ENCODE data around the gene SNX30.

GRCh38 chr9:112864403-112864802 is 113.8 kb downstream of the SNX30 start:
- TF ChIP-seq CTCF (IDR thresholded peaks at IDR 0.05) = no peak
- no peak for TF ChIP-seq POLR2A (IDR thresholded peaks at IDR 0.05)
- TF ChIP-seq POLR2AphosphoS5 (IDR thresholded peaks at IDR 0.05) = no peak
